Kidney (tissue), 14 donors: Measurements from ENCODE around the gene ZNF701. TPM values are rescaled to one million over a fixed set of nuclear protein-coding genes. Genes with fewer than 3 reads are reported as not detected.
"Not testable (repeated sequence)": the region's sequence is repeated elsewhere in the genome, so short reads cannot be mapped to it uniquely, and the experiment has no call there.

Source experiments
- DNase-seq, 5 donors: peaks; one replicate each; pipeline ENCODE4 v3.0.0-alpha.2; 2013 to 2020
- FAIRE-seq: peaks from 2 replicates; lab custom pipeline; 2012; peaks lifted over from hg19 to GRCh38; lab: Jason Lieb, UNC
- H3K27ac ChIP-seq, 2 donors: one replicate each; pipeline ENCODE4 v1.7.0; 2013; ENCODE audit warnings: low read depth in 2 of 2, low read length in 2 of 2, inconsistent platforms in 1 of 2
- H3K27me3 ChIP-seq: one replicate; pipeline ENCODE4 v1.7.1; 2013; ENCODE audit warnings: low read length, inconsistent platforms; ENCODE audit not compliant: control insufficient read depth, insufficient read depth
- H3K36me3 ChIP-seq, 3 donors: one replicate each; pipeline versions ENCODE4 v1.7.0 to v1.7.1; 2013; ENCODE audit warnings: low read length in 3 of 3, control low read depth in 1 of 3, inconsistent platforms in 1 of 3; ENCODE audit not compliant: insufficient read depth in 3 of 3, control insufficient read depth in 2 of 3
- H3K4me1 ChIP-seq, 3 donors: one replicate each; pipeline versions ENCODE4 v1.7.0 to v1.7.1; 2013; ENCODE audit warnings: low read length in 3 of 3, inconsistent platforms in 1 of 3, low read depth in 1 of 3; ENCODE audit not compliant: control insufficient read depth in 2 of 3, insufficient read depth in 2 of 3
- H3K4me3 ChIP-seq, 3 donors: one replicate each; pipeline versions ENCODE4 v1.7.0 to v1.8.1; 2013; ENCODE audit warnings: low read length in 3 of 3, control low read depth in 1 of 3, inconsistent platforms in 1 of 3
- H3K9ac ChIP-seq, 3 donors: one replicate each; pipeline versions ENCODE4 v1.7.0 to v1.7.1; 2013; ENCODE audit warnings: low read length in 3 of 3, control low read depth in 1 of 3, inconsistent platforms in 1 of 3
- H3K9me3 ChIP-seq, 3 donors: one replicate each; pipeline versions ENCODE4 v1.7.0 to v1.7.1; 2013; ENCODE audit warnings: low read length in 3 of 3, control low read depth in 1 of 3, inconsistent platforms in 1 of 3; ENCODE audit not compliant: control insufficient read depth in 2 of 3, insufficient read depth in 1 of 3
- intact Hi-C: fragments of 100-400 bp; cut with DNase I; formaldehyde crosslinking; loops from one replicate; pipeline ENCODE4 v1.11.1; 2022
- polyA plus RNA-seq: library from polyadenylated mRNA; stranded (reverse); fragments of 350-450 nt; fragmentation: Illumina TruSeq; extraction: RNeasy Lipid Tissue Mini Kit (QIAGEN cat#74804); gene quantifications from one replicate; pipeline ENCODE4 v1.2.3, GENCODE V29; 2014; ENCODE audit warnings: low read depth, low replicate concordance; ENCODE audit not compliant: insufficient read depth
- total RNA-seq: library from RNA; stranded (reverse); fragmentation: NEBNext Ultra II Directional; extraction: Animal tissue kit (Norgen Biotek cat#: 25700); gene quantifications from one replicate; pipeline ENCODE4 v1.2.1, GENCODE V29; 2021
- TF ChIP-seq, protein P1 (sequence below): IDR thresholded peaks from 3 replicates; pipeline ENCODE4 v1.5.1; 2012; ENCODE audit warnings: mild to moderate bottlenecking, moderate library complexity, borderline replicate concordance; ENCODE audit not compliant: insufficient read depth; ENCODE audit errors: extremely low read depth
- donor health status: control.
- donor health status: control.
- donor health status: control.
- donor health status: control.
- donor health status: control.
- donor health status: DM: yes; HTN: yes; CAD: no.
- donor health status: Normal renal cell carcinoma (clear cell type).

The ZNF701 gene
- total and polyA plus RNA-seq, 2 donors from 2014 or later: 5.8 to 25.1 TPM

DNA sequence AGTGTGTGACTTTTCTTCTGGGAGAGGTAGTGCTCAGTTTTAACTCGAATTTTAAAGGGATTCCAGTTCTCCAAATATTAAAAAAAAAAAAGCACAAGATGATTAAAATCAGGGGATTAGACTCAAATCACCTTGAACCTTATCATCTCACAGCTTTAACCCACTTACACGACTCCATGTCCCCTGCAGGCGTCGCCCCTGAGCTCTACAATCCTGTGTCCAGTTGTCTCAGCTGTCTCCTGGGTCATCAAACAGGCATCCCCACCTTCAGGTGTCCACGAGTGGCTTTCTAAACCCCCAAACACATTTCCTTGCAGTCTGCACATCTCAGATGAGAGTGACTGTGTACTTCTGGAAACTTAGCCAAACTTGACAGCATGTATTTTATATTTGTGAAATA, 28.5 kb upstream of the ZNF701 start:
- Histone ChIP-seq H3K9ac (no peak overlapping the region), H3K4me1 (no peaks in the 10 kb centered on the region), H3K27ac (no peak overlapping the region), H3K9me3 (no peaks in the 10 kb centered on the region), H3K27me3 (no peaks in the 10 kb centered on the region), H3K36me3 (peaks cover 0 to 12% (median 2%) of the 10 kb centered on the region in 3 donors), H3K4me3 (no peak overlapping the region)
- intact Hi-C loops: no loop called here
- DNase-seq: no peak
- no peak for FAIRE-seq
- TF ChIP-seq, protein P1, sequence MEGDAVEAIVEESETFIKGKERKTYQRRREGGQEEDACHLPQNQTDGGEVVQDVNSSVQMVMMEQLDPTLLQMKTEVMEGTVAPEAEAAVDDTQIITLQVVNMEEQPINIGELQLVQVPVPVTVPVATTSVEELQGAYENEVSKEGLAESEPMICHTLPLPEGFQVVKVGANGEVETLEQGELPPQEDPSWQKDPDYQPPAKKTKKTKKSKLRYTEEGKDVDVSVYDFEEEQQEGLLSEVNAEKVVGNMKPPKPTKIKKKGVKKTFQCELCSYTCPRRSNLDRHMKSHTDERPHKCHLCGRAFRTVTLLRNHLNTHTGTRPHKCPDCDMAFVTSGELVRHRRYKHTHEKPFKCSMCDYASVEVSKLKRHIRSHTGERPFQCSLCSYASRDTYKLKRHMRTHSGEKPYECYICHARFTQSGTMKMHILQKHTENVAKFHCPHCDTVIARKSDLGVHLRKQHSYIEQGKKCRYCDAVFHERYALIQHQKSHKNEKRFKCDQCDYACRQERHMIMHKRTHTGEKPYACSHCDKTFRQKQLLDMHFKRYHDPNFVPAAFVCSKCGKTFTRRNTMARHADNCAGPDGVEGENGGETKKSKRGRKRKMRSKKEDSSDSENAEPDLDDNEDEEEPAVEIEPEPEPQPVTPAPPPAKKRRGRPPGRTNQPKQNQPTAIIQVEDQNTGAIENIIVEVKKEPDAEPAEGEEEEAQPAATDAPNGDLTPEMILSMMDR: no peak

DNA sequence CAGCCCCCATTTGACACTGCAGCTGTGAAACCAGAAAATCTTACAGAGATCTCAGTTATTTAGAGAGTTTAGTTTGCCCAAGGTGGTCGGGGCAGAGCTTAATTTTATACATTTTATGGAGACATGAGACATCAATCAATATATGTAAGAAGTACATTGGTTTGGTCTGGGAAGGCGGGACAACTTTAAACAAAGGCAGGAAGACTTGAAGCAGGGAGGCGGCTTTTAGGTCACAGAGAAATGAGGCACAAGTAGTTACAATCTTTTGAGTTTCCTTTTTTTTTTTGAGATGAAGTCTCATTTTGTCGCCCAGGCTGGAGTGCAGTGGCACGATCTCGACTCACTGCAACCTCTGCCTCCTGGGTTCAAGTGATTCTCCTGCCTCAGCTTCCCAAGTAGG, 27.5 kb upstream of the ZNF701 start:
- H3K9ac ChIP-seq, H3K4me1 ChIP-seq, H3K27me3 ChIP-seq, DNase-seq, H3K27ac ChIP-seq, FAIRE-seq, H3K9me3 ChIP-seq, intact Hi-C loops, H3K4me3 ChIP-seq: not testable (repeated sequence)
- H3K36me3 ChIP-seq: peaks cover 0 to 14% (median 2%) of the 10 kb centered on the region in 3 donors

DNA sequence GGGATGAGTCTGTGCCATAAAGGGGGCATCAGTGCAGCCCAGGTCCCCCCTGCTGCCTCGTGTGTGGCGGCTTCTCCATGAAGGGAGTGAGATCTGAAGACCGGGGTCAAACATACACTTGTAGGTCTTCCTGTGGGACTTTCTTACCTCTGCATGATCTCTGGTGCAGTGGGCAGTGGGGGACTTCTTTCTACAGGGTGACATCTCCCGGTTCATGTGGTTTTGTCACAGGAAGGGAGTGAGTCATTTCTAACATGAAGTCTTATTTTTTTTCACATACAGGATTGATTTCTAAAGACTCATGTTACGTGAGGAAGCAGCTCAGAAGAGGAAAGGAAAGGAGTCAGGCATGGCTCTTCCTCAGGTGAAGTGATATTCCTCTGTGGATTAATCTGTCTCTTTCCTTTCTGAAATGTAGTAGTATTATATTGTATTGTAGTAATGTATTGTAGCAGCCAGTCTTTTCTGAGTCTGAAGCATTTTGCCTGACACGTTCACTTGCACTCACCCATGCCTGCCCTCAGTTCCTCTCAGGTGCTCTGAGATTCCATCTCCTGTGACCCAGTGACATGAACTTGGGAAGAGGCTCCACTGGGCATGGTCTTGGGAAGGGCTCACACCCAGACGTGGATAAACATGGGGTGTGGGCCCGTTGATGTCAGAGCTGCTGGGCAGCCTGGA, 27.0 kb upstream of the ZNF701 start:
- Histone ChIP-seq H3K9me3 (no peaks in the 10 kb centered on the region), H3K4me3 (no peak overlapping the region), H3K27ac (no peak overlapping the region), H3K9ac (no peak overlapping the region), H3K27me3 (no peaks in the 10 kb centered on the region), H3K4me1 (no peaks in the 10 kb centered on the region), H3K36me3 (peaks cover 0 to 16% (median 2%) of the 10 kb centered on the region in 3 donors)
- intact Hi-C loops: no loop called here
- DNase-seq (no peak), FAIRE-seq (no peak)
- TF ChIP-seq, protein P1: no peak

DNA sequence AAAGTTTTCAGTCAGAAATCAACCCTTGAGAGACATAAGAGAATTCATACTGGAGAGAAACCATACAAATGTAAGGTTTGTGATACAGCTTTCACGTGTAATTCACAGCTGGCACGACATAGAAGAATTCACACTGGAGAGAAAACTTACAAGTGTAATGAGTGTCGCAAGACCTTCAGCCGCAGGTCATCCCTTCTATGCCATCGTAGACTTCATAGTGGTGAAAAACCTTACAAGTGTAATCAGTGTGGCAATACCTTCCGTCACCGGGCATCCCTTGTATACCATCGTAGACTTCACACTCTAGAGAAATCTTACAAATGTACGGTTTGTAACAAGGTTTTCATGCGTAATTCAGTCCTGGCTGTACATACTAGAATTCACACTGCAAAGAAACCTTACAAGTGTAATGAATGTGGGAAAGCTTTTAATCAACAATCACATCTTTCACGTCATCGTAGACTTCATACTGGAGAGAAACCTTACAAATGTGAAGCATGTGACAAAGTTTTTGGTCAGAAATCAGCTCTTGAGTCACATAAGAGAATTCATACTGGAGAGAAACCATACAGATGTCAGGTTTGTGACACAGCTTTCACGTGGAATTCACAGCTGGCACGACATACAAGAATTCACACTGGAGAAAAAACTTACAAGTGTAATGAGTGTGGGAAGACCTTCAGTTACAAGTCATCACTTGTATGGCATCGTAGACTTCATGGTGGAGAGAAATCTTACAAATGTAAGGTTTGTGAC, 15.7 kb upstream of the ZNF701 start:
- no peak for FAIRE-seq
- peaks cover 9 to 36% (median 29%) of the 10 kb centered on the region in 3 donors for H3K9me3 ChIP-seq

More for the DNA sequence above, 15.7 kb upstream of the ZNF701 start:
- Histone ChIP-seq H3K27me3 (no peaks in the 10 kb centered on the region), H3K9ac (no peak overlapping the region), H3K36me3 (peaks cover 27 to 58% (median 34%) of the 10 kb centered on the region in 3 donors), H3K27ac (no peak overlapping the region), H3K4me3 (peak overlapping the region in 1 of 3 donors; percentile 48), H3K4me1 (no peaks in the 10 kb centered on the region)
- DNase-seq: no peak
- TF ChIP-seq, protein P1: no peak
- intact Hi-C loops: no loop called here
